Measurements from ENCODE around the gene FEZF2. TPM values are rescaled to one million over a fixed set of nuclear protein-coding genes. Genes with fewer than 3 reads are reported as not detected.

The FEZF2 gene
- total and polyA plus RNA-seq, 9 of the 15 experiments (the other 6 are each of a cell fraction or from before 2014, with no cell fraction given), result not detected

GRCh38 chr3:62356356-62356755 is 17.0 kb downstream of the FEZF2 start (continued):
- TF ChIP-seq, protein P1, sequence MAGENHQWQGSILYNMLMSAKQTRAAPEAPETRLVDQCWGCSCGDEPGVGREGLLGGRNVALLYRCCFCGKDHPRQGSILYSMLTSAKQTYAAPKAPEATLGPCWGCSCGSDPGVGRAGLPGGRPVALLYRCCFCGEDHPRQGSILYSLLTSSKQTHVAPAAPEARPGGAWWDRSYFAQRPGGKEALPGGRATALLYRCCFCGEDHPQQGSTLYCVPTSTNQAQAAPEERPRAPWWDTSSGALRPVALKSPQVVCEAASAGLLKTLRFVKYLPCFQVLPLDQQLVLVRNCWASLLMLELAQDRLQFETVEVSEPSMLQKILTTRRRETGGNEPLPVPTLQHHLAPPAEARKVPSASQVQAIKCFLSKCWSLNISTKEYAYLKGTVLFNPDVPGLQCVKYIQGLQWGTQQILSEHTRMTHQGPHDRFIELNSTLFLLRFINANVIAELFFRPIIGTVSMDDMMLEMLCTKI (IDR thresholded peaks at IDR 0.05; ENCODE audit: partially characterized antibody), result no peak
- TF ChIP-seq, protein P2, sequence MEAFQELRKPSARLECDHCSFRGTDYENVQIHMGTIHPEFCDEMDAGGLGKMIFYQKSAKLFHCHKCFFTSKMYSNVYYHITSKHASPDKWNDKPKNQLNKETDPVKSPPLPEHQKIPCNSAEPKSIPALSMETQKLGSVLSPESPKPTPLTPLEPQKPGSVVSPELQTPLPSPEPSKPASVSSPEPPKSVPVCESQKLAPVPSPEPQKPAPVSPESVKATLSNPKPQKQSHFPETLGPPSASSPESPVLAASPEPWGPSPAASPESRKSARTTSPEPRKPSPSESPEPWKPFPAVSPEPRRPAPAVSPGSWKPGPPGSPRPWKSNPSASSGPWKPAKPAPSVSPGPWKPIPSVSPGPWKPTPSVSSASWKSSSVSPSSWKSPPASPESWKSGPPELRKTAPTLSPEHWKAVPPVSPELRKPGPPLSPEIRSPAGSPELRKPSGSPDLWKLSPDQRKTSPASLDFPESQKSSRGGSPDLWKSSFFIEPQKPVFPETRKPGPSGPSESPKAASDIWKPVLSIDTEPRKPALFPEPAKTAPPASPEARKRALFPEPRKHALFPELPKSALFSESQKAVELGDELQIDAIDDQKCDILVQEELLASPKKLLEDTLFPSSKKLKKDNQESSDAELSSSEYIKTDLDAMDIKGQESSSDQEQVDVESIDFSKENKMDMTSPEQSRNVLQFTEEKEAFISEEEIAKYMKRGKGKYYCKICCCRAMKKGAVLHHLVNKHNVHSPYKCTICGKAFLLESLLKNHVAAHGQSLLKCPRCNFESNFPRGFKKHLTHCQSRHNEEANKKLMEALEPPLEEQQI (IDR thresholded peaks at IDR 0.05), result no peak
- TF ChIP-seq, protein P3, sequence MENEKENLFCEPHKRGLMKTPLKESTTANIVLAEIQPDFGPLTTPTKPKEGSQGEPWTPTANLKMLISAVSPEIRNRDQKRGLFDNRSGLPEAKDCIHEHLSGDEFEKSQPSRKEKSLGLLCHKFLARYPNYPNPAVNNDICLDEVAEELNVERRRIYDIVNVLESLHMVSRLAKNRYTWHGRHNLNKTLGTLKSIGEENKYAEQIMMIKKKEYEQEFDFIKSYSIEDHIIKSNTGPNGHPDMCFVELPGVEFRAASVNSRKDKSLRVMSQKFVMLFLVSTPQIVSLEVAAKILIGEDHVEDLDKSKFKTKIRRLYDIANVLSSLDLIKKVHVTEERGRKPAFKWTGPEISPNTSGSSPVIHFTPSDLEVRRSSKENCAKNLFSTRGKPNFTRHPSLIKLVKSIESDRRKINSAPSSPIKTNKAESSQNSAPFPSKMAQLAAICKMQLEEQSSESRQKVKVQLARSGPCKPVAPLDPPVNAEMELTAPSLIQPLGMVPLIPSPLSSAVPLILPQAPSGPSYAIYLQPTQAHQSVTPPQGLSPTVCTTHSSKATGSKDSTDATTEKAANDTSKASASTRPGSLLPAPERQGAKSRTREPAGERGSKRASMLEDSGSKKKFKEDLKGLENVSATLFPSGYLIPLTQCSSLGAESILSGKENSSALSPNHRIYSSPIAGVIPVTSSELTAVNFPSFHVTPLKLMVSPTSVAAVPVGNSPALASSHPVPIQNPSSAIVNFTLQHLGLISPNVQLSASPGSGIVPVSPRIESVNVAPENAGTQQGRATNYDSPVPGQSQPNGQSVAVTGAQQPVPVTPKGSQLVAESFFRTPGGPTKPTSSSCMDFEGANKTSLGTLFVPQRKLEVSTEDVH (IDR thresholded peaks at IDR 0.05; ENCODE audit: low read depth, partially characterized antibody), result no peak
- TF ChIP-seq L3MBTL2 (IDR thresholded peaks at IDR 0.05), result no peak
- no peak for TF ChIP-seq FOXJ3 (CRISPR knock-in tag; IDR thresholded peaks at IDR 0.05)
- TF ChIP-seq, protein P4, sequence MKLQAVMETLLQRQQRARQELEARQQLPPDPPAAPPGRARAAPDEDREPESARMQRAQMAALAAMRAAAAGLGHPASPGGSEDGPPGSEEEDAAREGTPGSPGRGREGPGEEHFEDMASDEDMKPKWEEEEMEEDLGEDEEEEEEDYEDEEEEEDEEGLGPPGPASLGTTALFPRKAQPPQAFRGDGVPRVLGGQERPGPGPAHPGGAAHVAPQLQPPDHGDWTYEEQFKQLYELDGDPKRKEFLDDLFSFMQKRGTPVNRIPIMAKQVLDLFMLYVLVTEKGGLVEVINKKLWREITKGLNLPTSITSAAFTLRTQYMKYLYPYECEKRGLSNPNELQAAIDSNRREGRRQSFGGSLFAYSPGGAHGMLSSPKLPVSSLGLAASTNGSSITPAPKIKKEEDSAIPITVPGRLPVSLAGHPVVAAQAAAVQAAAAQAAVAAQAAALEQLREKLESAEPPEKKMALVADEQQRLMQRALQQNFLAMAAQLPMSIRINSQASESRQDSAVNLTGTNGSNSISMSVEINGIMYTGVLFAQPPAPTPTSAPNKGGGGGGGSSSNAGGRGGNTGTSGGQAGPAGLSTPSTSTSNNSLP (IDR thresholded peaks at IDR 0.05; ENCODE audit: borderline replicate concordance, low read depth, low read length), result no peak
